K562 (cell line): ENCODE results near the gene TOR1AIP2. TPM values are rescaled to one million over a fixed set of nuclear protein-coding genes. Genes with fewer than 3 reads are reported as not detected.

Source experiments
- ATAC-seq: fragments of 200-7000 bp; cut with Tn5 transposase; 3 replicates; pipeline ENCODE4 v1.9.1; 2020; ENCODE audit warnings: moderate library complexity
- BruUV-seq: library from RNA; stranded (reverse); fragments of 400-500 nt; replicated peaks from 2 replicates; lab custom pipeline; 2021; lab: Mats Ljungman, UMichigan
- CTCF ChIA-PET: fragments of 300-600 bp; formaldehyde crosslinking; extraction: SDS; loops from one replicate; lab custom pipeline; 2021; ENCODE audit warnings: low intra/inter-chr PET ratio; lab: Yijun Ruan, JAX
- POLR2A ChIA-PET: fragments of 300-600, 350-650 bp; sonication (Branson Sonifier 250); formaldehyde crosslinking; extraction: SDS; loops from one replicate; lab custom pipeline; 2021; ENCODE audit warnings: antibody characterized with exemption, inconsistent platforms; lab: Yijun Ruan, JAX
- DNase-seq, 4 experiments: peaks; one replicate each; pipeline versions ENCODE4 v3.0.0 to v3.0.0-alpha.2; 2011 to 2018; ENCODE audit warnings: low spot score in 3 of 4, mixed read lengths in 3 of 4; ENCODE audit errors: extremely low read depth in 1 of 4
- FAIRE-seq: peaks from 2 replicates; lab custom pipeline; 2011; peaks lifted over from hg19 to GRCh38; lab: Jason Lieb, UNC
- H2AFZ ChIP-seq: 2 replicates; pipeline ENCODE4 v1.6.0; 2011; ENCODE audit warnings: low read depth, low read length, control low read depth, inconsistent platforms
- H3K27ac ChIP-seq: fragments of 200-600 bp; 3 replicates; pipeline ENCODE4 v1.8.0; 2011; ENCODE audit warnings: low read depth, mild to moderate bottlenecking, control low read depth, inconsistent platforms, low read length, moderate library complexity, mixed read lengths; ENCODE audit errors: extremely low read depth
- H3K27me3 ChIP-seq, 2 experiments: fragments of 300-600 bp in 1 of 2; 2 replicates in 1 of 2; 3 replicates in 1 of 2; pipeline versions ENCODE4 v1.6.0 to v1.8.0; 2011; ENCODE audit warnings: inconsistent platforms in 2 of 2, low read length in 2 of 2, mild to moderate bottlenecking in 1 of 2, mixed read lengths in 1 of 2, moderate library complexity in 1 of 2; ENCODE audit not compliant: control insufficient read depth in 2 of 2, insufficient read depth in 2 of 2
- H3K36me3 ChIP-seq: fragments of 300-600 bp; 3 replicates; pipeline ENCODE4 v1.8.0; 2011; ENCODE audit warnings: mild to moderate bottlenecking, low read length, inconsistent platforms; ENCODE audit not compliant: control insufficient read depth, insufficient read depth
- H3K4me1 ChIP-seq, 2 experiments: fragments of 200-600 bp in 1 of 2; replicated peaks in 1 of 2; 2 replicates in 1 of 2; 3 replicates in 1 of 2; pipeline versions ENCODE4 v1.5.1 to v1.8.0; 2011; ENCODE audit warnings: inconsistent platforms in 2 of 2, low read length in 2 of 2, mild to moderate bottlenecking in 1 of 2, mixed read lengths in 1 of 2, moderate library complexity in 1 of 2; ENCODE audit not compliant: control insufficient read depth in 2 of 2, insufficient read depth in 2 of 2
- H3K4me2 ChIP-seq: 2 replicates; pipeline ENCODE4 v1.6.1; 2011; ENCODE audit warnings: low read length, control low read depth, inconsistent platforms, mixed read lengths; ENCODE audit not compliant: insufficient read depth
- H3K4me3 ChIP-seq: fragments of 200-600 bp; sonication (generic), shearing (Covaris generic); 2 replicates; pipeline ENCODE4 v1.5.1; 2016; ENCODE audit warnings: control low read depth, inconsistent platforms
- H3K79me2 ChIP-seq: fragments of 200-600 bp; 3 replicates; pipeline ENCODE4 v1.8.0; 2011; ENCODE audit warnings: low read length, inconsistent platforms; ENCODE audit not compliant: control insufficient read depth, insufficient read depth
- H3K9ac ChIP-seq, 2 experiments: 2 replicates each; pipeline versions ENCODE4 v1.6.0 to v1.6.1; 2011; ENCODE audit warnings: low read depth in 2 of 2, low read length in 2 of 2, control low read depth in 1 of 2, inconsistent platforms in 1 of 2, mild to moderate bottlenecking in 1 of 2, mixed read lengths in 1 of 2; ENCODE audit not compliant: insufficient read depth in 1 of 2
- H3K9me1 ChIP-seq: one replicate; pipeline ENCODE4 v1.6.0; 2011; ENCODE audit warnings: inconsistent platforms, mild to moderate bottlenecking, low read length, moderate library complexity; ENCODE audit not compliant: control insufficient read depth, insufficient read depth
- H3K9me3 ChIP-seq: replicated peaks from 2 replicates; pipeline ENCODE4 v1.5.1; 2011; ENCODE audit warnings: low read depth, low read length, inconsistent platforms; ENCODE audit not compliant: control insufficient read depth, insufficient read depth
- H4K20me1 ChIP-seq: replicated peaks from 2 replicates; pipeline ENCODE4 v1.6.1; 2011; ENCODE audit warnings: low read length, inconsistent platforms, mixed read lengths; ENCODE audit not compliant: control insufficient read depth, insufficient read depth
- BCL6 ChIP-seq: fragments of 250-450 bp; sonication (Bioruptor Pico); IDR thresholded peaks from 2 replicates; pipeline ENCODE4 v1.4.0; 2020
- CREBBP ChIP-seq: IDR thresholded peaks from one replicate; pipeline ENCODE4 v1.6.1; 2012; ENCODE audit warnings: low read depth, mild to moderate bottlenecking, control low read depth, inconsistent platforms, low read length
- CSDE1 ChIP-seq, 2 experiments: fragments of 450-650 bp; IDR thresholded peaks; 2 replicates each; pipeline ENCODE4 v1.6.1; 2016; ENCODE audit warnings: mild to moderate bottlenecking in 1 of 2
- GTF3C2 ChIP-seq: IDR thresholded peaks from 3 replicates; pipeline ENCODE4 v1.6.1; 2011; ENCODE audit warnings: borderline replicate concordance, mild to moderate bottlenecking, moderate library complexity; ENCODE audit not compliant: insufficient read length; ENCODE audit errors: extremely low read depth
- IRF1 ChIP-seq: sonication (generic); formaldehyde crosslinking; IDR thresholded peaks from 2 replicates; pipeline ENCODE4 v1.8.0; 2022; ENCODE audit warnings: missing genetic modification reagents, mild to moderate bottlenecking, borderline replicate concordance
- NFIX ChIP-seq: fragments of 250-450 bp; sonication (Bioruptor Pico); IDR thresholded peaks from 2 replicates; pipeline ENCODE4 v1.4.0; 2020; ENCODE audit warnings: low read depth, mild to moderate bottlenecking, moderate library complexity
- ZNF121 ChIP-seq: sonication (generic); formaldehyde crosslinking; conservative IDR thresholded peaks from 2 replicates; pipeline ENCODE4 v1.8.0; 2022; ENCODE audit warnings: missing genetic modification reagents
- ZNF644 ChIP-seq: fragments of 200-800 bp; sonication (Bioruptor generic); IDR thresholded peaks from 2 replicates; pipeline ENCODE4 v1.6.1; 2016; ENCODE audit warnings: low read depth, missing genetic modification characterization, missing compliant biosample characterization
- ZNF655 ChIP-seq: fragments of 250-450 bp; sonication (Bioruptor Pico); IDR thresholded peaks from 2 replicates; pipeline ENCODE4 v1.5.0; 2021
- WGBS: fragments of 100-300 bp; shearing (Covaris generic); methylation state at CpG from one replicate; pipeline ENCODE4 v1.1.6; 2016; ENCODE audit warnings: low coverage, mixed read lengths; ENCODE audit not compliant: insufficient coverage; ENCODE audit errors: missing lambda C conversion rate; 5-methylcytosine and 5-hydroxymethylcytosine counted together
- in situ Hi-C: fragments of 300-500 bp; cut with MboI; formaldehyde crosslinking; loops from 4 replicates; pipeline ENCODE4 v1.15.0; 2018; ENCODE audit warnings: inconsistent platforms, mixed read lengths
- intact Hi-C: fragments of 100-400 bp; cut with micrococcal nuclease; formaldehyde crosslinking; loops from 2 replicates; pipeline ENCODE4 v1.14.2; 2022
- polyA plus RNA-seq, 8 experiments: library from polyadenylated mRNA; depleted of rRNA in 4 of 8; stranded (reverse) in 5 of 8; unstranded in 3 of 8; fragments of >200 nt; fragmentation: Nextera tagmentation in 2 of 8; fragmentation: Illumina TruSeq in 1 of 8; extraction: Ambion mirVana in 2 of 8; extraction: Trizol in 1 of 8; gene quantifications; 2 replicates each; pipeline versions ENCODE4 v1.2.1 to v1.2.3, GENCODE V29; 2011 to 2014; ENCODE audit warnings: inconsistent platforms in 1 of 8, missing spikeins in 1 of 8
- total RNA-seq, 7 experiments: library from RNA; depleted of rRNA in 6 of 7; stranded (reverse); fragments of >200 nt in 6 of 7; fragmentation: Illumina TruSeq in 2 of 7; extraction: Trizol in 2 of 7; gene quantifications; 2 replicates each; pipeline versions ENCODE4 v1.2.1 to v1.2.3, GENCODE V29; 2011 to 2021; ENCODE audit warnings: low replicate concordance in 1 of 7

The TOR1AIP2 gene
- total and polyA plus RNA-seq, 9 of the 15 experiments (the other 6 are each of a cell fraction or from before 2014, with no cell fraction given), result 16.7 to 122 (median 41.4) TPM

GRCh38 chr1:179800481-179800880 lies 77.1 kb downstream of the TOR1AIP2 start (continued):
- TF ChIP-seq IRF1 (CRISPR knock-in tag) (no peak), ZNF121 (CRISPR knock-in tag) (no peak), CSDE1 (IDR thresholded peaks at IDR 0.05) (no peak), CREBBP (no peak)

- no TSS peak for BruUV-seq
- FAIRE-seq, result no peak
- CTCF ChIA-PET, result no interaction called here
Observed at GRCh38 chr1:179798864-179799516, 78.6 kb downstream of the TOR1AIP2 start.

More at GRCh38 chr1:179798864-179799516, 78.6 kb downstream of the TOR1AIP2 start:
- no peak overlapping the region for H3K27ac ChIP-seq
- no peak overlapping the region for H3K9ac ChIP-seq
- no peak overlapping the region for H2AFZ ChIP-seq
- no peak overlapping the region for H3K4me3 ChIP-seq
- POLR2A ChIA-PET, result interaction anchor here (0.6 to 1.7 kb wide), 3 partner anchors 8 to 69 kb away, joined by 3 to 6 read pairs (median 5); no protein-coding TSS in a partner anchor
- no peaks in the 10 kb centered on the region for H3K9me1 ChIP-seq
- peaks cover 36 to 63% of the 10 kb centered on the region in 2 experiments; a peak in 4 of 5 replicates for H3K27me3 ChIP-seq
- H3K9me3 ChIP-seq, result no peaks in the 10 kb centered on the region
- intact Hi-C loops, result no loop called here
- H3K4me2 ChIP-seq, result no peak overlapping the region
- no peak for TF ChIP-seq ZNF644 (tag)
- TF ChIP-seq ZNF655 (CRISPR knock-in tag), result no peak
- no peak for TF ChIP-seq GTF3C2
- TF ChIP-seq ZNF121 (CRISPR knock-in tag), result no peak
- TF ChIP-seq NFIX (CRISPR knock-in tag), result no peak
- TF ChIP-seq BCL6 (CRISPR knock-in tag), result no peak
- DNase-seq, result no peak
- WGBS, result 1% methylated on average over 6 of the region's 6 CpGs
- no peaks in the 10 kb centered on the region; the same call in 1 of the 2 replicates for H4K20me1 ChIP-seq
- H3K36me3 ChIP-seq, result no peaks in the 10 kb centered on the region
- no peaks in the 10 kb centered on the region for H3K4me1 ChIP-seq
- H3K79me2 ChIP-seq, result no peaks in the 10 kb centered on the region
- in situ Hi-C loops, result no loop called here
- ATAC-seq, result no peak
